Skeletal muscle tissue (tissue), 4 donors: ENCODE measurements around the gene WDR46. TPM values are rescaled to one million over a fixed set of nuclear protein-coding genes. Genes with fewer than 3 reads are reported as not detected.
A peak's percentile ranks its signal among the peaks of the same experiment; 100 is the strongest.
"Not testable (repeated sequence)": the region's sequence is repeated elsewhere in the genome, so short reads cannot be mapped to it uniquely, and the experiment has no call there.

Experiments
- H3K27ac ChIP-seq: one replicate; pipeline ENCODE4 v1.7.0; 2013; ENCODE audit warnings: mild to moderate bottlenecking, low read depth, low read length, inconsistent platforms
- H3K27me3 ChIP-seq, 3 donors: one replicate each; pipeline ENCODE4 v1.7.0; 2013; ENCODE audit warnings: low read length in 3 of 3; ENCODE audit not compliant: control insufficient read depth in 3 of 3, insufficient read depth in 3 of 3
- H3K36me3 ChIP-seq, 3 donors: one replicate each; pipeline ENCODE4 v1.7.0; 2013; ENCODE audit warnings: low read length in 3 of 3; ENCODE audit not compliant: control insufficient read depth in 3 of 3, insufficient read depth in 3 of 3
- H3K4me1 ChIP-seq, 3 donors: one replicate each; pipeline ENCODE4 v1.7.0; 2013; ENCODE audit warnings: low read length in 3 of 3, mild to moderate bottlenecking in 3 of 3; ENCODE audit not compliant: control insufficient read depth in 3 of 3, insufficient read depth in 3 of 3
- H3K4me3 ChIP-seq, 3 donors: one replicate each; pipeline ENCODE4 v1.7.0; 2013; ENCODE audit warnings: low read length in 3 of 3
- H3K9ac ChIP-seq, 3 donors: one replicate each; pipeline ENCODE4 v1.7.0; 2013; ENCODE audit warnings: low read length in 3 of 3, mild to moderate bottlenecking in 3 of 3, moderate library complexity in 2 of 3, low read depth in 1 of 3
- H3K9me3 ChIP-seq, 3 donors: one replicate each; pipeline ENCODE4 v1.7.0; 2013; ENCODE audit warnings: low read length in 3 of 3; ENCODE audit not compliant: control insufficient read depth in 3 of 3
- total RNA-seq: library from RNA; depleted of rRNA; stranded (reverse); fragments of >200 nt; gene quantifications from one replicate; pipeline ENCODE4 v1.2.3, GENCODE V29; 2014
- donor health status: Osteomylitis.

The WDR46 gene
- total RNA-seq, 1 donor from 2014 or later: 67.3 TPM

GRCh38 chr6:33277663-33278391 is 11.2 kb downstream of the WDR46 start:
- Histone ChIP-seq H3K27me3 (no peaks in the 10 kb centered on the region), H3K9me3 (no peaks in the 10 kb centered on the region), H3K9ac (peak overlapping the region; percentile 65 to 83 (median 65)), H3K4me3 (peak overlapping the region; percentile 71 to 77 (median 76)), H3K36me3 (peaks cover 47 to 55% (median 54%) of the 10 kb centered on the region in 3 donors), H3K4me1 (peaks cover 54 to 73% (median 61%) of the 10 kb centered on the region in 3 donors), H3K27ac (peak overlapping the region; percentile 60)

GRCh38 chr6:33276864-33277662 is 12.0 kb downstream of the WDR46 start, which contains the start of gene B3GALT4:
Gene B3GALT4, plus strand, starts transcription at chr6:33277123. Its CDS starts 297 bp downstream, at chr6:33277420.
- Histone ChIP-seq H3K4me1 (peaks cover 62 to 81% (median 67%) of the 10 kb centered on the region in 3 donors), H3K36me3 (peaks cover 41 to 50% (median 50%) of the 10 kb centered on the region in 3 donors), H3K4me3 (peak within 1 kb of the TSS; percentile 71 to 77 (median 76)), H3K27me3 (no peaks in the 10 kb centered on the region), H3K27ac (peak within 1 kb of the TSS; percentile 60), H3K9ac (peak within 1 kb of the TSS; percentile 65 to 83 (median 65)), H3K9me3 (no peaks in the 10 kb centered on the region)

- H3K27me3 ChIP-seq: no peaks in the 10 kb centered on the region
- peaks cover 41 to 50% (median 45%) of the 10 kb centered on the region in 3 donors for H3K36me3 ChIP-seq
- H3K27ac ChIP-seq: peak overlapping the region; percentile 60
- H3K9ac ChIP-seq: peak overlapping the region; percentile 65 to 83 (median 65)
- H3K4me3 ChIP-seq: peak overlapping the region; percentile 71 to 77 (median 76)
- H3K9me3 ChIP-seq: no peaks in the 10 kb centered on the region
- peaks cover 63 to 83% (median 67%) of the 10 kb centered on the region in 3 donors for H3K4me1 ChIP-seq
These were observed 12.5 kb downstream of the WDR46 start for GRCh38 chr6:33276581-33276863.

- peak overlapping the region in 2 of 3 donors; percentile 76 to 77 for H3K4me3 ChIP-seq
- H3K27me3 ChIP-seq, H3K27ac ChIP-seq, H3K9me3 ChIP-seq: not testable (repeated sequence)
- peaks cover 66 to 87% (median 68%) of the 10 kb centered on the region in 3 donors for H3K4me1 ChIP-seq
- H3K36me3 ChIP-seq: peaks cover 39 to 48% (median 41%) of the 10 kb centered on the region in 3 donors
- peak overlapping the region in 2 of 3 donors; percentile 65 to 83 for H3K9ac ChIP-seq
These were observed 13.1 kb downstream of the WDR46 start for GRCh38 chr6:33275795-33276580.

GRCh38 chr6:33273924-33274902 is 14.8 kb downstream of the WDR46 start:
- Histone ChIP-seq H3K4me3 (no peak overlapping the region), H3K4me1 (peaks cover 61 to 82% (median 63%) of the 10 kb centered on the region in 3 donors), H3K27ac (no peak overlapping the region), H3K9ac (peak overlapping the region; percentile 25 to 91 (median 51)), H3K36me3 (peaks cover 37 to 38% (median 37%) of the 10 kb centered on the region in 3 donors), H3K9me3 (no peaks in the 10 kb centered on the region), H3K27me3 (no peaks in the 10 kb centered on the region)

GRCh38 chr6:33273129-33273923 is 15.7 kb downstream of the WDR46 start:
- Histone ChIP-seq H3K4me3 (peak overlapping the region; percentile 84 to 96 (median 95)), H3K27me3 (no peaks in the 10 kb centered on the region), H3K9me3 (no peaks in the 10 kb centered on the region), H3K4me1 (peaks cover 53 to 79% (median 55%) of the 10 kb centered on the region in 3 donors), H3K36me3 (peaks cover 40 to 47% (median 41%) of the 10 kb centered on the region in 3 donors), H3K27ac (no peak overlapping the region), H3K9ac (peak overlapping the region; percentile 91 to 96 (median 91))

- peaks cover 47 to 55% (median 49%) of the 10 kb centered on the region in 3 donors for H3K36me3 ChIP-seq
- H3K27me3 ChIP-seq: no peaks in the 10 kb centered on the region
- H3K4me1 ChIP-seq: peaks cover 45 to 70% (median 50%) of the 10 kb centered on the region in 3 donors
- peak overlapping the region; percentile 84 to 96 (median 95) for H3K4me3 ChIP-seq
- no peaks in the 10 kb centered on the region for H3K9me3 ChIP-seq
- H3K27ac ChIP-seq: peak overlapping the region; percentile 97
- H3K9ac ChIP-seq: peak overlapping the region; percentile 91 to 96 (median 91)
These were observed 16.5 kb downstream of the WDR46 start for GRCh38 chr6:33272275-33273128.
